Measurements from ENCODE around the gene ZMAT3. TPM values are rescaled to one million over a fixed set of nuclear protein-coding genes. Genes with fewer than 3 reads are reported as not detected.
"Not testable (repeated sequence)": the region's sequence is repeated elsewhere in the genome, so short reads cannot be mapped to it uniquely, and the experiment has no call there.

The ZMAT3 gene
- total RNA-seq, 1 experiment from 2014 or later, result 11.4 TPM

- no peak for DNase-seq (ENCODE audit: extremely low read depth, low read depth)
Measured at GRCh38 chr3:179069762-179070390, 1.7 kb downstream of the ZMAT3 start.

GRCh38 chr3:179068779-179069530 is 2.7 kb downstream of the ZMAT3 start:
- no peak for DNase-seq (ENCODE audit: extremely low read depth, low read depth)

- DNase-seq (ENCODE audit: extremely low read depth, low read depth), result no peak
Measured at GRCh38 chr3:179067839-179068238, 3.8 kb downstream of the ZMAT3 start.

- DNase-seq (ENCODE audit: extremely low read depth, low read depth), result no peak
Measured at GRCh38 chr3:179067291-179067690, 4.3 kb downstream of the ZMAT3 start.

- peak; percentile 28 for DNase-seq (ENCODE audit: extremely low read depth, low read depth)
Measured at GRCh38 chr3:179063945-179064560, 7.6 kb downstream of the ZMAT3 start.

- no peak for DNase-seq (ENCODE audit: extremely low read depth, low read depth)
Measured at GRCh38 chr3:179056326-179056725, 15.3 kb downstream of the ZMAT3 start.

- DNase-seq (ENCODE audit: extremely low read depth, low read depth), result not testable (repeated sequence)
Measured at GRCh38 chr3:179054565-179054964, 17.0 kb downstream of the ZMAT3 start.

GRCh38 chr3:179046497-179047353 is 24.9 kb downstream of the ZMAT3 start:
- no peak for DNase-seq (ENCODE audit: extremely low read depth, low read depth)

GRCh38 chr3:179045719-179046402 is 25.7 kb downstream of the ZMAT3 start:
- no peak for DNase-seq (ENCODE audit: extremely low read depth, low read depth)

- DNase-seq (ENCODE audit: extremely low read depth, low read depth), result not testable (repeated sequence)
Measured at GRCh38 chr3:179038899-179039251, 32.7 kb downstream of the ZMAT3 start.

GRCh38 chr3:179038216-179038898 is 33.3 kb downstream of the ZMAT3 start:
- no peak for DNase-seq (ENCODE audit: extremely low read depth, low read depth)

- peak; percentile 2 for DNase-seq (ENCODE audit: extremely low read depth, low read depth)
Measured at GRCh38 chr3:179037351-179037750, 34.3 kb downstream of the ZMAT3 start.

GRCh38 chr3:179036626-179037300 is 34.8 kb downstream of the ZMAT3 start:
- DNase-seq (ENCODE audit: extremely low read depth, low read depth), result no peak

GRCh38 chr3:179036226-179036625 is 35.4 kb downstream of the ZMAT3 start:
- DNase-seq (ENCODE audit: extremely low read depth, low read depth), result no peak

GRCh38 chr3:179035232-179035631 is 36.4 kb downstream of the ZMAT3 start:
- DNase-seq (ENCODE audit: extremely low read depth, low read depth), result no peak

- DNase-seq (ENCODE audit: extremely low read depth, low read depth), result not testable (repeated sequence)
Measured at GRCh38 chr3:179033304-179033657, 38.3 kb downstream of the ZMAT3 start.

GRCh38 chr3:179032454-179033303 is 38.9 kb downstream of the ZMAT3 start:
- not testable (repeated sequence) for DNase-seq (ENCODE audit: extremely low read depth, low read depth)

- no peak for DNase-seq (ENCODE audit: extremely low read depth, low read depth)
Measured at GRCh38 chr3:179029096-179029495, 42.5 kb downstream of the ZMAT3 start.

Measured in NCI-H460 (cell line).